Nephron progenitor cell (in vitro differentiated cells): Measurements from ENCODE around the gene C2orf68.
"Not testable (repeated sequence)": the region's sequence is repeated elsewhere in the genome, so short reads cannot be mapped to it uniquely, and the experiment has no call there.

ENCODE experiments used
- DNase-seq: peaks from one replicate; pipeline ENCODE4 v3.0.0; 2021
- H3K27ac Mint-ChIP-seq: 2 replicates; pipeline ENCODE4 v1.8.0; 2021; ENCODE audit warnings: mild to moderate bottlenecking, moderate library complexity, mixed read lengths
- H3K27me3 Mint-ChIP-seq: 2 replicates; pipeline ENCODE4 v1.8.0; 2021; ENCODE audit warnings: mild to moderate bottlenecking, low read depth, mixed read lengths; ENCODE audit not compliant: poor library complexity
- H3K36me3 Mint-ChIP-seq: 2 replicates; pipeline ENCODE4 v1.8.0; 2021; ENCODE audit warnings: low read depth, mixed read lengths
- H3K4me1 Mint-ChIP-seq: 2 replicates; pipeline ENCODE4 v1.8.0; 2021; ENCODE audit warnings: mixed read lengths
- H3K4me3 Mint-ChIP-seq: 2 replicates; pipeline ENCODE4 v1.8.0; 2021; ENCODE audit warnings: mild to moderate bottlenecking, moderate library complexity, mixed read lengths
- H3K9me3 Mint-ChIP-seq: 2 replicates; pipeline ENCODE4 v1.8.0; 2021; ENCODE audit warnings: mild to moderate bottlenecking, moderate library complexity, mixed read lengths
- TF ChIP-seq, protein P1 (sequence below): fragments of 200-600 bp; sonication (generic); IDR thresholded peaks from 2 replicates; pipeline ENCODE4 v1.5.0; 2021; ENCODE audit warnings: antibody characterized with exemption

The C2orf68 gene

GRCh38 chr2:85621338-85621737, 9.5 kb upstream of the C2orf68 start:
- TF ChIP-seq, protein P1, sequence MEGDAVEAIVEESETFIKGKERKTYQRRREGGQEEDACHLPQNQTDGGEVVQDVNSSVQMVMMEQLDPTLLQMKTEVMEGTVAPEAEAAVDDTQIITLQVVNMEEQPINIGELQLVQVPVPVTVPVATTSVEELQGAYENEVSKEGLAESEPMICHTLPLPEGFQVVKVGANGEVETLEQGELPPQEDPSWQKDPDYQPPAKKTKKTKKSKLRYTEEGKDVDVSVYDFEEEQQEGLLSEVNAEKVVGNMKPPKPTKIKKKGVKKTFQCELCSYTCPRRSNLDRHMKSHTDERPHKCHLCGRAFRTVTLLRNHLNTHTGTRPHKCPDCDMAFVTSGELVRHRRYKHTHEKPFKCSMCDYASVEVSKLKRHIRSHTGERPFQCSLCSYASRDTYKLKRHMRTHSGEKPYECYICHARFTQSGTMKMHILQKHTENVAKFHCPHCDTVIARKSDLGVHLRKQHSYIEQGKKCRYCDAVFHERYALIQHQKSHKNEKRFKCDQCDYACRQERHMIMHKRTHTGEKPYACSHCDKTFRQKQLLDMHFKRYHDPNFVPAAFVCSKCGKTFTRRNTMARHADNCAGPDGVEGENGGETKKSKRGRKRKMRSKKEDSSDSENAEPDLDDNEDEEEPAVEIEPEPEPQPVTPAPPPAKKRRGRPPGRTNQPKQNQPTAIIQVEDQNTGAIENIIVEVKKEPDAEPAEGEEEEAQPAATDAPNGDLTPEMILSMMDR = no peak
- peaks cover 47% of the 10 kb centered on the region for H3K36me3 Mint-ChIP-seq
- H3K4me3 Mint-ChIP-seq = no peak overlapping the region
- H3K27ac Mint-ChIP-seq = no peak overlapping the region
- no peak for DNase-seq
- peaks cover 8% of the 10 kb centered on the region for H3K4me1 Mint-ChIP-seq
- no peaks in the 10 kb centered on the region for H3K27me3 Mint-ChIP-seq
- H3K9me3 Mint-ChIP-seq = no peaks in the 10 kb centered on the region

- H3K27me3 Mint-ChIP-seq = no peaks in the 10 kb centered on the region
- no peak for DNase-seq
- H3K4me1 Mint-ChIP-seq = peaks cover 8% of the 10 kb centered on the region
- H3K9me3 Mint-ChIP-seq = no peaks in the 10 kb centered on the region
- TF ChIP-seq, protein P1 = no peak
- no peak overlapping the region for H3K4me3 Mint-ChIP-seq
- no peak overlapping the region for H3K27ac Mint-ChIP-seq
- H3K36me3 Mint-ChIP-seq = peaks cover 32% of the 10 kb centered on the region
These were observed 7.8 kb upstream of the C2orf68 start for GRCh38 chr2:85619617-85620016.

DNA sequence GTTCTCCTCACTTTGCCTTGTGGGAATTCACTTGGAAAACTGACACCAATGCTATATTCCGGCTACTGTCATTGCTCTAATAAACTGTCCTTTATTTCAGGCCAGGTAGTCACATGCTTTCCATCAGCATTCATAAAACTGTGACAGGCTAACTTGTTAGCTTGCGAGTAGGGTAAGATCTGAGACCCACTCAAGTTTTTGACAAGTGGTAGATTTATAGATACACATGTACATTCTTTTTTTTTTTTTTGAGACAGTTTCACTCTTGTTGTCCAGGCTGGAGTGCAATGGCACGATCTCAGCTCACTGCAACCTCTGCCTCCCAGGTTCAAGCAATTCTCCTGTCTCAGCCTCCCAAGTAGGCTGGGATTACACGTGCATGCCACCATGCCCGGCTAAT, 5.9 kb upstream of the C2orf68 start:
- not testable (repeated sequence) for H3K9me3 Mint-ChIP-seq, DNase-seq, H3K27me3 Mint-ChIP-seq, H3K4me1 Mint-ChIP-seq, H3K27ac Mint-ChIP-seq
- peak overlapping the region; percentile 93 for H3K4me3 Mint-ChIP-seq
- H3K36me3 Mint-ChIP-seq = peaks cover 15% of the 10 kb centered on the region

DNA sequence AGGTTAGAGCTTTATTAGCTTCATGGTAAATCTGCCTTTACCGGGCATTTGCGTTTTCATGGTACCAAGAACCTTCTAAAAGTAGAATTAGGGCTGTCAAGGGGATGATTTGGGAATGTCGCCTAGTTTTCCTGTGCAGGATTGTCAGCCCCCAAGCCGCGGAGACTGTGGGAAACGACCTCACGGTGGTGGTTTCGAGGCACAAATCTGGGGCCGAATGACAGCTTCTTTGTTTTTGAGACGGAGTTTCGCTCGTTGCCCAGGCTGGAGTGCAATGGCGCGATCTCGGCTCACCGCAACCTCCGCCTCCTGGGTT, 3.5 kb upstream of the C2orf68 start:
- peak overlapping the region; percentile 93 for H3K4me3 Mint-ChIP-seq

DNA sequence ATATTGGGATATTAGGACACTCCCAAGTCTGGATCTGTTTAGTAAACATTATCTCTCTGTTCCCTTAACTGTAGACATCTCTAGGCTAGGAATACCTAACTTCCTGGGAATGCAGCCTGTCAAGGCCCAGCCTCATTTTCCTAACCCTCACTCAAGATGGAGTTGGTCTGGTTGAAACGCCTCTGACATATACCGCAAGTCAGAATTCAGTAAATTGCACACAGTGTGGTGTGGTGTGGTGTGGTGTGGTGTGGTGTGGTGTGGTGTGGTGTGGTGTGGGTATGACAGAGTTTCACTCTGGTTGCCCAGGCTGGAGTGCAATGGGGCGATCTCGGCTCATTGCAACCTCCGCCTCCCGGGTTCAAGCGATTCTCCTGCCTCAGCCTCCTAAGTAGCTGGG, 2.9 kb upstream of the C2orf68 start:
- Mint-ChIP-seq H3K4me1 (peaks cover 25% of the 10 kb centered on the region), H3K4me3 (peak overlapping the region; percentile 18), H3K36me3 (peaks cover 10% of the 10 kb centered on the region), H3K27ac (peak overlapping the region; percentile 91)
- H3K27me3 Mint-ChIP-seq, DNase-seq, H3K9me3 Mint-ChIP-seq: not testable (repeated sequence)

More for the DNA sequence above, 3.5 kb upstream of the C2orf68 start:
- Mint-ChIP-seq H3K27ac (no peak overlapping the region), H3K4me1 (peaks cover 21% of the 10 kb centered on the region), H3K36me3 (peaks cover 6% of the 10 kb centered on the region), H3K27me3 (no peaks in the 10 kb centered on the region), H3K9me3 (no peaks in the 10 kb centered on the region)
- DNase-seq = no peak
- TF ChIP-seq, protein P1 = no peak

GRCh38 chr2:85613717-85614515, 2.0 kb upstream of the C2orf68 start:
- H3K4me1 Mint-ChIP-seq = peaks cover 32% of the 10 kb centered on the region
- no peak for DNase-seq
- H3K9me3 Mint-ChIP-seq = no peaks in the 10 kb centered on the region
- H3K27ac Mint-ChIP-seq = peak overlapping the region; percentile 48
- H3K4me3 Mint-ChIP-seq = no peak overlapping the region
- TF ChIP-seq, protein P1 = no peak
- H3K36me3 Mint-ChIP-seq = peaks cover 15% of the 10 kb centered on the region
- H3K27me3 Mint-ChIP-seq = no peaks in the 10 kb centered on the region

- Mint-ChIP-seq H3K4me3 (peak overlapping the region; percentile 99), H3K4me1 (peaks cover 35% of the 10 kb centered on the region), H3K36me3 (peaks cover 30% of the 10 kb centered on the region), H3K27ac (peak overlapping the region; percentile 92), H3K27me3 (no peaks in the 10 kb centered on the region), H3K9me3 (no peaks in the 10 kb centered on the region)
- TF ChIP-seq, protein P1 = no peak
- DNase-seq = no peak
These were observed 605 bp downstream of the C2orf68 start for GRCh38 chr2:85611217-85611704.
